ENCODE data around the gene ZNF746. TPM values are rescaled to one million over a fixed set of nuclear protein-coding genes. Genes with fewer than 3 reads are reported as not detected.
A peak's percentile ranks its signal among the peaks of the same experiment; 100 is the strongest.

Gene ZNF746
- total and polyA plus RNA-seq, 2 of the 13 experiments (the other 11 are each of a cell fraction or from before 2014, with no cell fraction given) = 3.8 to 8.1 TPM

GRCh38 chr7:149460493-149461277 lies 36.9 kb downstream of the ZNF746 start, which contains the start of gene ZNF777 (continued):
- TF ChIP-seq TFE3 (CRISPR knock-in tag; IDR thresholded peaks at IDR 0.05) (no peak), USF2 (IDR thresholded peaks at IDR 0.05; ENCODE audit: low read depth, low read length) (no peak), USF2 (CRISPR knock-in tag; IDR thresholded peaks at IDR 0.05; ENCODE audit: borderline replicate concordance) (no peak), SMAD9 (CRISPR knock-in tag; IDR thresholded peaks at IDR 0.05) (no peak), ZMAT5 (CRISPR knock-in tag; IDR thresholded peaks at IDR 0.05; ENCODE audit: borderline replicate concordance, low read depth) (no peak), BCLAF1 (IDR thresholded peaks at IDR 0.05) (no peak), RBM22 (optimal IDR thresholded peaks at IDR 0.05; ENCODE audit: low read length) (no peak), ZNF790 (CRISPR knock-in tag; IDR thresholded peaks at IDR 0.05; ENCODE audit: borderline replicate concordance) (no peak), ZFP36L1 (CRISPR knock-in tag; IDR thresholded peaks at IDR 0.05) (no peak), MXD4 (CRISPR knock-in tag; IDR thresholded peaks at IDR 0.05) (0 out of 2 replicates have a peak, but pooled peaks have one; percentile 63), PHF8 (CRISPR knock-in tag; IDR thresholded peaks at IDR 0.05) (peak; percentile 67), ZNF878 (CRISPR knock-in tag; IDR thresholded peaks at IDR 0.05) (no peak), YEATS4 (CRISPR knock-in tag; IDR thresholded peaks at IDR 0.05; ENCODE audit: borderline replicate concordance) (peak; percentile 79; the same call in 1 of the 2 replicates), KDM6A (CRISPR knock-in tag; IDR thresholded peaks at IDR 0.05; ENCODE audit: low read depth) (no peak), BCL3 (CRISPR knock-in tag; IDR thresholded peaks at IDR 0.05) (no peak; the same call in 1 of the 2 replicates), FOXA1 (IDR thresholded peaks at IDR 0.05) (no peak), FOXA1 (CRISPR knock-in tag; IDR thresholded peaks at IDR 0.05) (no peak), ZNF513 (CRISPR knock-in tag; conservative IDR thresholded peaks at IDR 0.05) (no peak), MLX (CRISPR knock-in tag; IDR thresholded peaks at IDR 0.05) (no peak)
